GM19193 (cell line): ENCODE results near the gene PCDHA7.

Experiments
- POLR2A ChIP-seq: IDR thresholded peaks from 4 replicates; pipeline ENCODE4 v1.6.1; 2011; ENCODE audit not compliant: insufficient read depth, insufficient read length; ENCODE audit errors: extremely low read depth

PCDHA7 gene, protein sequence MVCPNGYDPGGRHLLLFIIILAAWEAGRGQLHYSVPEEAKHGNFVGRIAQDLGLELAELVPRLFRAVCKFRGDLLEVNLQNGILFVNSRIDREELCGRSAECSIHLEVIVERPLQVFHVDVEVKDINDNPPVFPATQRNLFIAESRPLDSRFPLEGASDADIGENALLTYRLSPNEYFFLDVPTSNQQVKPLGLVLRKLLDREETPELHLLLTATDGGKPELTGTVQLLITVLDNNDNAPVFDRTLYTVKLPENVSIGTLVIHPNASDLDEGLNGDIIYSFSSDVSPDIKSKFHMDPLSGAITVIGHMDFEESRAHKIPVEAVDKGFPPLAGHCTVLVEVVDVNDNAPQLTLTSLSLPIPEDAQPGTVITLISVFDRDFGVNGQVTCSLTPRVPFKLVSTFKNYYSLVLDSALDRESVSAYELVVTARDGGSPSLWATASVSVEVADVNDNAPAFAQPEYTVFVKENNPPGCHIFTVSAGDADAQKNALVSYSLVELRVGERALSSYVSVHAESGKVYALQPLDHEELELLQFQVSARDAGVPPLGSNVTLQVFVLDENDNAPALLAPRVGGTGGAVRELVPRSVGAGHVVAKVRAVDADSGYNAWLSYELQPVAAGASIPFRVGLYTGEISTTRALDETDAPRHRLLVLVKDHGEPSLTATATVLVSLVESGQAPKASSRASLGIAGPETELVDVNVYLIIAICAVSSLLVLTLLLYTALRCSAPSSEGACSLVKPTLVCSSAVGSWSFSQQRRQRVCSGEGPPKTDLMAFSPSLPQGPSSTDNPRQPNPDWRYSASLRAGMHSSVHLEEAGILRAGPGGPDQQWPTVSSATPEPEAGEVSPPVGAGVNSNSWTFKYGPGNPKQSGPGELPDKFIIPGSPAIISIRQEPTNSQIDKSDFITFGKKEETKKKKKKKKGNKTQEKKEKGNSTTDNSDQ

DNA sequence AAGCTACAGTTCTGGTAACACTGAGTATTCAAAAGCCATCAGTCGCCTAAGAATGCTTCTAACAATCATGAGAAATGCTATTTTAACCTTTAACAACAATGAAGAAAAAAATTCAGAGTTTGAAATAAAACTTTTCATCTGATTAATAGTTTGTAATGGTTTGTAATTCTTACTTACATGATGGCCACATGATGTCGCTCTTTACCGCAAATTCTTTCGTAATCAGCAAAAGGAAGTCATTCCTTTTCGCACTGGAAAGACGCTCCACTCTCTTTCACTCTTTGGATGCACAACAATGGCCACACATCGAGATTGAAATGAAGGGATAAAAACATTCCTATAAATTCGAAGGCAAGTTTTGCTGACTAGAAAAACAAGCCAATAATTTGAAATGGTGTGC is at the start of gene PCDHA7:
Gene PCDHA7, plus strand, starts transcription at position 277 of the 400 bp plus-strand sequence. Its CDS starts 115 bp downstream, at position 392.
- no peak for TF ChIP-seq POLR2A

DNA sequence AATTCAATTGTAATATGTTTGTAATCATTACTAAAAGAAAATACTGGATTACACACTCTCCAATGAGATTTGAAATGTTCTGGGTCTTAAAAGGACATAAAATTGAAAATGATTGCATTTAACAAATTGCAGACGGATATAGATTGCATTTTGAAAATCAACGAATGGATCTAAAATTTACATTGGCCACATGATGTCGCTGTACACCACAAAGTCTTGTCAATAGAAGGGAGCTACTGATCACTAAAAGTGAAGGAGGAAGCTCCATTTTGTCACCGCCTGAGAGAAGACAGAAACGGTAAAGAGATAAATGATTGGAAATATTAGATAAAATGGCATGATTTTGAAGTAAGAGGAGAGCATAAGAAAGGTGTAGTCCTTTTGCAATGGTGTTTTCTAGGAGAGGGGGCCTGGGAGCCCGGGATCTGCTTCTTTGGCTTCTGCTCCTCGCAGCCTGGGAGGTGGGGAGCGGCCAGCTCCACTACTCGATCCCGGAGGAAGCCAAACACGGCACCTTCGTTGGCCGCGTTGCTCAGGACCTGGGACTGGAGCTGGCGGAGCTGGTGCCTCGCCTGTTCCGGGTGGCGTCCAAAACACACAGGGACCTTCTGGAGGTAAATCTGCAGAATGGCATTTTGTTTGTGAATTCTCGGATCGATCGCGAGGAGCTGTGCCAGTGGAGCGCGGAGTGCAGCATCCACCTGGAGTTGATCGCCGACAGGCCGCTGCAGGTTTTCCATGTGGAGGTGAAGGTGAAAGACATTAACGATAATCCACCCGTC is 48.0 kb upstream of the PCDHA7 start, which contains the start of gene PCDHA1:
Gene PCDHA1, plus strand, starts transcription at position 236 of the 782 bp plus-strand sequence.
- no peak for TF ChIP-seq POLR2A

DNA sequence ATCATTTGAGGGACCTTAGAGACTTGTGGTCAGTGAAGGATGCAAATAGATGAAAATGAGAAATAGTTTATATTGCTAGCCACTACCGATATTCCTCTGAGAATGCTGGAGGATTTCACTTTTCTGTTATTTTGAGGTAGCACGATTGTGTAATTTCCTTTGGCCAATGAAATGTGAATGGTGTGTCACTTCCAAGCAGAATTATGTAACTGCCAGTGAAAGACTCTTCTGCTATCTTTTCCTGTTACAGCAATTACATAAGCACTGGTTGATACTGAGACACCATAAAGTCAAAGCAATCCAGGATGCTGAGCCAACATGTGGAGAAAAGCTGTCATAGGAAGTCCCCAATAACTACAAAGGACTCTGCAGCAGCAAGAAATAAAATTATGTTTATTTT is 43.0 kb upstream of the PCDHA7 start:
- no peak for TF ChIP-seq POLR2A

DNA sequence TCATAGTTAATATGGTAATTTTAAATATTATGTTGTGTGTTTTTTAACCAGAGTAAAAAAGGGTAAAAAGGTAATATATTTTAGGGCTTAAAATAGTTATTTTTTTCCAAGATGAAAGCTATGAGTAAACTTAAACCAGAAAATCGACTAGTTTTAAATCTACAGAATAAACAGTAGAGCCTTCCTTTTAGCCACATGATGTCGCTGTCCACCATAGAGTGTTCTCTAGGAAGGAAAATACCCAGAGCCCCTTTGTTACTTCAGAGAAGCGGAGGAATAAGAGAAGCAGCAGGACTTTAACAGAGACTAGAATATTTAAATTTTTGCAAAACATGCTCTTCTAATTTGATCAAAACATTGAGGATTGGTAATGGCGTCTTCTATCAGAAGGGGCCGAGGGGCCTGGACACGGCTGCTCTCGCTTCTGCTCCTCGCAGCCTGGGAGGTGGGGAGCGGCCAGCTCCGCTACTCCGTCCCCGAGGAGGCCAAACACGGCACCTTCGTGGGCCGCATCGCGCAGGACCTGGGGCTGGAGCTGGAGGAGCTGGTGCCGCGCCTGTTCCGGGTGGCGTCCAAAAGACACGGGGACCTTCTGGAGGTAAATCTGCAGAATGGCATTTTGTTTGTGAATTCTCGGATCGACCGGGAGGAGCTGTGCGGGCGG is 39.3 kb upstream of the PCDHA7 start, which contains the start of gene PCDHA2:
Gene PCDHA2, plus strand, starts transcription at position 258 of the 664 bp plus-strand sequence.
- TF ChIP-seq POLR2A = no peak

DNA sequence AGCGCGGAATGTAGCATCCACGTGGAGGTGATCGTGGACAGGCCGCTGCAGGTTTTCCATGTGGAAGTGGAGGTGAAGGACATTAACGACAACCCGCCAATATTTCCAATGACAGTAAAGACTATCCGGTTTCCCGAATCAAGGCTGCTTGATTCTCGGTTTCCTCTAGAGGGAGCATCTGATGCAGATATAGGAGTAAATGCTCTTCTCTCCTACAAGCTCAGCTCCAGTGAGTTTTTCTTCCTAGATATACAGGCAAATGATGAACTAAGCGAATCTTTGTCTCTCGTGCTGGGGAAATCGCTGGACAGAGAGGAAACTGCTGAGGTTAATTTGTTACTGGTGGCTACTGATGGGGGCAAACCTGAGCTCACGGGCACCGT is 38.8 kb upstream of the PCDHA7 start:
- TF ChIP-seq POLR2A = no peak

DNA sequence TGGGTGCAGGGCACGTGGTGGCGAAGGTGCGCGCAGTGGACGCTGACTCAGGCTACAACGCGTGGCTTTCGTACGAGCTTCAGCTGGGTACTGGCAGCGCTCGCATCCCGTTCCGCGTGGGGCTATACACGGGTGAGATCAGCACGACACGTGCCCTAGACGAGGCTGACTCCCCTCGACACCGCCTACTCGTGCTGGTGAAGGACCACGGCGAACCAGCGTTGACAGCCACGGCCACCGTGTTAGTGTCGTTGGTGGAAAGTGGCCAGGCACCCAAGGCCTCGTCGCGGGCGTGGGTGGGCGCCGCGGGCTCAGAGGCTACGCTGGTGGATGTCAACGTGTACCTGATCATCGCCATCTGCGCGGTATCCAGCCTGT is 37.4 kb upstream of the PCDHA7 start:
- TF ChIP-seq POLR2A = no peak

DNA sequence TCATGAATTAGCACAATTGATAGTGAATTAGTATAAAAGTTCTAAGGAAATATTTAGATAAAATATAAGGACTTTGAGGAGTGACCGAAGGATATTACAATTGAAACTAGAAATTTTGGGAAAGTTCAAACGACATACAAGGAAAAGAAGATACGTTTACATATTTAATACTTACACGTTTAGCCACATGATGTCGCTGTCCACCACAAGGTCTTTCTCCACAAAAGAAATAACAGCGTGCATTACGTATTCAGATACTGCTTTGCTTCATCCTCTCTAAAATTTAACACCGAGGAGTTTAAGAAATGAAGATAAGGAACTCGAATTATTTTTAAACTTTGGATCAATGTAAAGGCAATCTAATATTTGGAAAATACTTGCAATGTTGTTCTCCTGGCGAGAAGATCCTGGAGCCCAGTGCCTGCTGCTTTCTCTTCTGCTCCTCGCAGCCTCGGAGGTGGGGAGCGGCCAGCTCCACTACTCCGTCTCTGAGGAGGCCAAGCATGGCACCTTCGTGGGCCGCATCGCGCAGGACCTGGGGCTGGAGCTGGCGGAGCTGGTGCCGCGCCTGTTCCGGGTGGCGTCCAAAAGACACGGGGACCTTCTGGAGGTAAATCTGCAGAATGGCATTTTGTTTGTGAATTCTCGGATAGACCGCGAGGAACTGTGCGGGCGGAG is 33.1 kb upstream of the PCDHA7 start, which contains the start of gene PCDHA3:
Gene PCDHA3, plus strand, starts transcription at position 242 of the 678 bp plus-strand sequence.
- TF ChIP-seq POLR2A = no peak

DNA sequence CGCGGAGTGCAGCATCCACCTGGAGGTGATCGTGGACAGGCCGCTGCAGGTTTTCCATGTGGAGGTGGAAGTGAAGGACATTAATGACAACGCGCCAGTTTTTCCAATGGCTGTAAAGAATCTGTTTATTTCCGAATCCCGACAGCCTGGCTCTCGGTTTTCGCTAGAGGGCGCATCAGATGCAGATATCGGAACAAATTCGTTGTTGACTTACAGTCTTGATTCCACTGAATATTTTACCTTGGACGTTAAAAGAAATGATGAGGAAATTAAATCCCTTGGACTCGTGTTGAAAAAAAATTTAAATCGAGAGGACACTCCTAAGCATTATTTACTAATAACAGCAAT is 32.6 kb upstream of the PCDHA7 start:
- no peak for TF ChIP-seq POLR2A

DNA sequence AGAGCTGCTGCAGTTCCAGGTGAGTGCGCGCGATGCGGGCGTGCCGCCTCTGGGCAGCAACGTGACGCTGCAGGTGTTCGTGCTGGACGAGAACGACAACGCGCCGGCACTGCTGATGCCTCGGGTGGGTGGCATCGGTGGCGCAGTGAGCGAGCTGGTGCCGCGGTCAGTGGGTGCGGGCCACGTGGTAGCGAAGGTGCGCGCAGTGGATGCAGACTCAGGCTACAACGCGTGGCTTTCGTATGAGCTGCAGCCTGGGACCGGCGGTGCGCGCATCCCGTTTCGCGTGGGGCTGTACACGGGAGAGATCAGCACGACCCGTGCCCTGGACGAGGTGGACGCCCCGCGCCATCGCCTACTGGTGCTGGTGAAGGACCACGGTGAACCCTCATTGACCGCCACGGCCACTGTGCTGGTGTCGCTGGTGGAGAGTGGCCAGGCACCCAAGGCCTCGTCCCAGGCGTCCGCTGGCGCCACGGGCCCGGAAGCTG is 31.2 kb upstream of the PCDHA7 start:
- no peak for TF ChIP-seq POLR2A

DNA sequence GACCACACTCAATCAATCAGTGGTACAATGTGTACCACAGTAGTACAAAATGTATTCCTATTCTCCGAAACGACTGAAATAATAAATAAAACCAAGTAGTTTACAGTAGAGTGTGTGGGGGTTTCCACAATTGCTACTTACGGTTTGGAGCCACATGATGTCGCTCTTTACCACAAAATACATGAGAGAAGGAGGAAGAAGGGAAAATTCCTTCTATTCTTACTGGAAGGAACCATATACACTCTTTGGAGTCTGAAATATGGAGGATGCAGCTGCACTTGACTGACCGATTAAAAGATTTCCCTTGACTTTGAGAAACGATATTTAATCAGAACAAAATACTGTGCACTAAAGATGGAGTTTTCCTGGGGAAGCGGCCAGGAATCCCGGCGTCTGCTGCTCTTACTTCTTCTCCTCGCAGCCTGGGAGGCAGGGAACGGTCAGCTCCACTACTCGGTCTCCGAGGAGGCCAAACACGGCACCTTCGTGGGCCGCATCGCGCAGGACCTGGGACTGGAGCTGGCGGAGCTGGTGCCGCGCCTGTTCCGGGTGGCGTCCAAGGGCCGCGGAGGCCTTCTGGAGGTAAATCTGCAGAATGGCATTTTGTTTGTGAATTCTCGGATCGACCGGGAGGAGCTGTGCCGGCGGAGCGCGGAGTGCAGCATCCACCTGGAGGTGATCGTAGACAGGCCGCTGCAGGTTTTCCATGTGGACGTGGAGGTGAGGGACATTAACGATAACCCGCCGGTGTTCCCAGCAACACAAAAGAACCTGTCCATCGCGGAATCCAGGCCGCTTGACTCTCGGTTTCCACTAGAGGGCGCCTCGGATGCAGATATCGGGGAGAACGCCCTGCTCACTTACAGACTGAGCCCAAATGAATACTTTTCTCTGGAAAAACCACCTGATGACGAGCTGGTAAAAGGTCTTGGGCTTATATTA is 27.0 kb upstream of the PCDHA7 start, which contains the start of gene PCDHA4:
Gene PCDHA4, plus strand, starts transcription at position 235 of the 942 bp plus-strand sequence.
- TF ChIP-seq POLR2A = no peak

DNA sequence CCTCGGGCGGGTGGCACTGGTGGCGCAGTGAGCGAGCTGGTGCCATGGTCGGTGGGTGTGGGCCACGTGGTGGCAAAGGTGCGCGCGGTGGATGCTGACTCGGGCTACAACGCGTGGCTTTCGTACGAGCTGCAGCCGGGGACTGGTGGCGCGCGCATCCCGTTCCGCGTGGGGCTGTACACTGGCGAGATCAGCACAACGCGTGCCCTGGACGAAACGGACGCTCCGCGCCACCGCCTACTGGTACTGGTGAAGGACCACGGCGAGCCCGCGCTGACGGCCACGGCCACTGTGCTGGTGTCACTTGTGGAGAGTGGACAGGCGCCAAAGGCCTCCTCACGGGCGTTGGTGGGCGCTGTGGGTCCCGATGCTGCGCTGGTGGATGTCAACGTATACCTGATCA is 25.2 kb upstream of the PCDHA7 start:
- no peak for TF ChIP-seq POLR2A
